Skeletal muscle satellite cell (primary cell): ENCODE results near the gene C6orf89.

Source experiments
- H3K27me3 ChIP-seq: 2 replicates; pipeline ENCODE4 v1.7.0; 2013; ENCODE audit warnings: low read length; ENCODE audit not compliant: control insufficient read depth, insufficient read depth
- H3K36me3 ChIP-seq: 2 replicates; pipeline ENCODE4 v1.7.0; 2013; ENCODE audit warnings: mild to moderate bottlenecking, control low read depth, low read length; ENCODE audit not compliant: insufficient read depth
- H3K4me1 ChIP-seq: 2 replicates; pipeline ENCODE4 v1.7.0; 2013; ENCODE audit warnings: low read length; ENCODE audit not compliant: control insufficient read depth, insufficient read depth
- H3K4me2 ChIP-seq: 2 replicates; pipeline ENCODE4 v1.7.0; 2013; ENCODE audit warnings: mild to moderate bottlenecking, low read length
- H3K4me3 ChIP-seq: 2 replicates; pipeline ENCODE4 v1.7.0; 2013; ENCODE audit warnings: low read length
- H3K9ac ChIP-seq: 2 replicates; pipeline ENCODE4 v1.7.0; 2013; ENCODE audit warnings: mild to moderate bottlenecking, low read depth, low read length, moderate library complexity
- H3K9me3 ChIP-seq: replicated peaks from 2 replicates; pipeline ENCODE4 v1.7.0; 2013; ENCODE audit warnings: mild to moderate bottlenecking, control low read depth, low read length

Gene C6orf89

GRCh38 chr6:36969240-36969691 is 83.5 kb downstream of the C6orf89 start:
- Histone ChIP-seq H3K9me3 (no peaks in the 10 kb centered on the region), H3K4me1 (no peaks in the 10 kb centered on the region), H3K4me3 (no peak overlapping the region), H3K9ac (no peak overlapping the region), H3K27me3 (no peaks in the 10 kb centered on the region), H3K36me3 (peaks cover 76% of the 10 kb centered on the region), H3K4me2 (no peak overlapping the region)

GRCh38 chr6:36969988-36970891 is 84.5 kb downstream of the C6orf89 start:
- Histone ChIP-seq H3K4me3 (no peak overlapping the region), H3K36me3 (peaks cover 86% of the 10 kb centered on the region), H3K4me2 (no peak overlapping the region), H3K27me3 (no peaks in the 10 kb centered on the region), H3K9me3 (no peaks in the 10 kb centered on the region), H3K9ac (no peak overlapping the region), H3K4me1 (no peaks in the 10 kb centered on the region)

GRCh38 chr6:36970892-36971842 is 85.4 kb downstream of the C6orf89 start:
- Histone ChIP-seq H3K9me3 (no peaks in the 10 kb centered on the region), H3K27me3 (no peaks in the 10 kb centered on the region), H3K4me1 (no peaks in the 10 kb centered on the region), H3K4me2 (no peak overlapping the region), H3K4me3 (no peak overlapping the region), H3K36me3 (peaks cover 95% of the 10 kb centered on the region), H3K9ac (no peak overlapping the region)

GRCh38 chr6:36971921-36972673 is 86.3 kb downstream of the C6orf89 start:
- H3K9ac ChIP-seq = no peak overlapping the region
- H3K4me1 ChIP-seq = no peaks in the 10 kb centered on the region
- H3K36me3 ChIP-seq = peaks cover 100% of the 10 kb centered on the region
- no peak overlapping the region for H3K4me3 ChIP-seq
- H3K27me3 ChIP-seq = no peaks in the 10 kb centered on the region
- no peak overlapping the region for H3K4me2 ChIP-seq
- H3K9me3 ChIP-seq = no peaks in the 10 kb centered on the region

- Histone ChIP-seq H3K4me3 (no peak overlapping the region), H3K9ac (no peak overlapping the region), H3K36me3 (peaks cover 99% of the 10 kb centered on the region), H3K27me3 (no peaks in the 10 kb centered on the region), H3K9me3 (no peaks in the 10 kb centered on the region), H3K4me2 (no peak overlapping the region), H3K4me1 (no peaks in the 10 kb centered on the region)
Observed at GRCh38 chr6:36973190-36973589, 87.4 kb downstream of the C6orf89 start.

GRCh38 chr6:36973647-36974046 is 87.9 kb downstream of the C6orf89 start:
- Histone ChIP-seq H3K36me3 (peaks cover 98% of the 10 kb centered on the region), H3K4me1 (no peaks in the 10 kb centered on the region), H3K27me3 (no peaks in the 10 kb centered on the region)

GRCh38 chr6:36975231-36976006 is 89.7 kb downstream of the C6orf89 start:
- Histone ChIP-seq H3K9me3 (no peaks in the 10 kb centered on the region), H3K4me1 (peaks cover 2% of the 10 kb centered on the region), H3K27me3 (no peaks in the 10 kb centered on the region), H3K4me3 (no peak overlapping the region), H3K36me3 (peaks cover 86% of the 10 kb centered on the region), H3K9ac (no peak overlapping the region), H3K4me2 (no peak overlapping the region)

More at GRCh38 chr6:36973647-36974046, 87.9 kb downstream of the C6orf89 start:
- Histone ChIP-seq H3K9ac (no peak overlapping the region), H3K9me3 (no peaks in the 10 kb centered on the region), H3K4me3 (no peak overlapping the region), H3K4me2 (no peak overlapping the region)

GRCh38 chr6:36976007-36976264 is 90.2 kb downstream of the C6orf89 start:
- no peak overlapping the region for H3K4me2 ChIP-seq

GRCh38 chr6:36976509-36976908 is 90.8 kb downstream of the C6orf89 start:
- no peak overlapping the region for H3K4me3 ChIP-seq
- H3K27me3 ChIP-seq = no peaks in the 10 kb centered on the region
- no peak overlapping the region for H3K4me2 ChIP-seq
- peaks cover 85% of the 10 kb centered on the region for H3K36me3 ChIP-seq
- H3K9me3 ChIP-seq = no peaks in the 10 kb centered on the region
- peaks cover 11% of the 10 kb centered on the region for H3K4me1 ChIP-seq
- no peak overlapping the region for H3K9ac ChIP-seq

More at GRCh38 chr6:36976007-36976264, 90.2 kb downstream of the C6orf89 start:
- H3K9me3 ChIP-seq = no peaks in the 10 kb centered on the region
- peaks cover 85% of the 10 kb centered on the region for H3K36me3 ChIP-seq
- H3K4me1 ChIP-seq = peaks cover 6% of the 10 kb centered on the region
- no peaks in the 10 kb centered on the region for H3K27me3 ChIP-seq
- H3K4me3 ChIP-seq = no peak overlapping the region
- H3K9ac ChIP-seq = no peak overlapping the region

GRCh38 chr6:36976931-36977330 is 91.2 kb downstream of the C6orf89 start:
- Histone ChIP-seq H3K36me3 (peaks cover 81% of the 10 kb centered on the region), H3K4me1 (peaks cover 11% of the 10 kb centered on the region), H3K27me3 (no peaks in the 10 kb centered on the region), H3K9me3 (no peaks in the 10 kb centered on the region), H3K4me3 (no peak overlapping the region), H3K4me2 (no peak overlapping the region), H3K9ac (no peak overlapping the region)
